Activated B cell treated with CpG ODN at 0.5 μM for 24 hours (primary cell): Measurements from ENCODE around the gene FLT1. TPM values are rescaled to one million over a fixed set of nuclear protein-coding genes. Genes with fewer than 3 reads are reported as not detected.

Experiments
- ATAC-seq: fragments of 200-7000 bp; cut with Tn5 transposase; one replicate; pipeline ENCODE4 v1.10.0; 2021; ENCODE audit warnings: low read depth, mild to moderate bottlenecking, moderate library complexity
- CTCF ChIA-PET: fragments of 350-600 bp; sonication (Branson Sonifier 250); formaldehyde crosslinking; loops from one replicate; lab custom pipeline; 2021; ENCODE audit warnings: antibody characterized with exemption; lab: Charles Lee
- POLR2A ChIA-PET: fragments of 350-600 bp; sonication (Branson Sonifier 250); formaldehyde crosslinking; loops from one replicate; lab custom pipeline; 2021; ENCODE audit warnings: antibody characterized with exemption; lab: Charles Lee
- DNase-seq: peaks from one replicate; pipeline ENCODE4 v3.0.0; 2022
- H3K27ac Mint-ChIP-seq: one replicate; pipeline ENCODE4 v1.8.0; 2020; ENCODE audit warnings: mixed read lengths
- H3K27me3 Mint-ChIP-seq: one replicate; pipeline ENCODE4 v1.8.0; 2021; ENCODE audit warnings: mixed read lengths
- H3K36me3 Mint-ChIP-seq: one replicate; pipeline ENCODE4 v1.8.0; 2021; ENCODE audit warnings: low read depth, mixed read lengths
- H3K4me1 Mint-ChIP-seq: one replicate; pipeline ENCODE4 v1.8.0; 2021; ENCODE audit warnings: mixed read lengths
- H3K4me3 Mint-ChIP-seq: one replicate; pipeline ENCODE4 v1.8.0; 2020; ENCODE audit warnings: mild to moderate bottlenecking, mixed read lengths
- H3K9me3 Mint-ChIP-seq: one replicate; pipeline ENCODE4 v1.8.0; 2020; ENCODE audit warnings: mixed read lengths
- intact Hi-C: fragments of 100-400 bp; cut with micrococcal nuclease; formaldehyde crosslinking; loops from one replicate; pipeline ENCODE4 v1.15.1; 2024
- total RNA-seq: library from RNA; stranded (reverse); gene quantifications from 2 replicates; pipeline ENCODE4 v1.2.3, GENCODE V29; 2022
- TF ChIP-seq, protein P1 (sequence below): fragments of 200-600 bp; IDR thresholded peaks from one replicate; pipeline ENCODE4 v1.8.0; 2022; ENCODE audit warnings: antibody characterized with exemption, mild to moderate bottlenecking

Gene FLT1
- total RNA-seq, 1 donor from 2014 or later, result 1.3 TPM

DNA sequence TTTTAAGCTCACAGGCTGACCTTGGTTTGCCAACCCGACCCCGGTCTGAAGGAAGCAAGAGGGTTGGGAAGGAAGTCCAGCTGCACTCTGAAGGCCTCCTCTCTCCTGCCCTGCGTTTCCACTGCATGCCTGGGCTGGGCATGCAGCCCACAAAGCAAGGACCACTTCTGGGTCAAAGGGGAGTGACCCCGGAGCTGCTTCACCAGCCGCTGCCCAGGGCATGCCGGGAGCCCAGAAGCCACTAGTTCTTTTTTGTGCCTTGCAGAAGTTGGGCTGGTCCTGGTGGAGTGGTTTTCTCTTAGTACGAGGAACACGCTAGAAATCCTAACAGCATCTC is 166.7 kb downstream of the FLT1 start:
- Mint-ChIP-seq H3K4me1 (peaks cover 5% of the 10 kb centered on the region), H3K9me3 (no peaks in the 10 kb centered on the region), H3K36me3 (no peaks in the 10 kb centered on the region), H3K27me3 (no peaks in the 10 kb centered on the region), H3K27ac (no peak overlapping the region), H3K4me3 (no peak overlapping the region)
- ATAC-seq, result no peak
- TF ChIP-seq, protein P1, sequence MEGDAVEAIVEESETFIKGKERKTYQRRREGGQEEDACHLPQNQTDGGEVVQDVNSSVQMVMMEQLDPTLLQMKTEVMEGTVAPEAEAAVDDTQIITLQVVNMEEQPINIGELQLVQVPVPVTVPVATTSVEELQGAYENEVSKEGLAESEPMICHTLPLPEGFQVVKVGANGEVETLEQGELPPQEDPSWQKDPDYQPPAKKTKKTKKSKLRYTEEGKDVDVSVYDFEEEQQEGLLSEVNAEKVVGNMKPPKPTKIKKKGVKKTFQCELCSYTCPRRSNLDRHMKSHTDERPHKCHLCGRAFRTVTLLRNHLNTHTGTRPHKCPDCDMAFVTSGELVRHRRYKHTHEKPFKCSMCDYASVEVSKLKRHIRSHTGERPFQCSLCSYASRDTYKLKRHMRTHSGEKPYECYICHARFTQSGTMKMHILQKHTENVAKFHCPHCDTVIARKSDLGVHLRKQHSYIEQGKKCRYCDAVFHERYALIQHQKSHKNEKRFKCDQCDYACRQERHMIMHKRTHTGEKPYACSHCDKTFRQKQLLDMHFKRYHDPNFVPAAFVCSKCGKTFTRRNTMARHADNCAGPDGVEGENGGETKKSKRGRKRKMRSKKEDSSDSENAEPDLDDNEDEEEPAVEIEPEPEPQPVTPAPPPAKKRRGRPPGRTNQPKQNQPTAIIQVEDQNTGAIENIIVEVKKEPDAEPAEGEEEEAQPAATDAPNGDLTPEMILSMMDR, result no peak
- ChIA-PET CTCF (interaction anchor here (0.7 to 2.7 kb wide), 2 partner anchors 301 to 469 kb away, joined by 3 to 11 read pairs; no protein-coding TSS in a partner anchor), POLR2A (interaction anchor here (0.6 kb wide), 1 partner anchor 161 kb away, joined by 7 read pairs; no protein-coding TSS in a partner anchor)
- DNase-seq, result no peak
- intact Hi-C loops, result no loop called here

DNA sequence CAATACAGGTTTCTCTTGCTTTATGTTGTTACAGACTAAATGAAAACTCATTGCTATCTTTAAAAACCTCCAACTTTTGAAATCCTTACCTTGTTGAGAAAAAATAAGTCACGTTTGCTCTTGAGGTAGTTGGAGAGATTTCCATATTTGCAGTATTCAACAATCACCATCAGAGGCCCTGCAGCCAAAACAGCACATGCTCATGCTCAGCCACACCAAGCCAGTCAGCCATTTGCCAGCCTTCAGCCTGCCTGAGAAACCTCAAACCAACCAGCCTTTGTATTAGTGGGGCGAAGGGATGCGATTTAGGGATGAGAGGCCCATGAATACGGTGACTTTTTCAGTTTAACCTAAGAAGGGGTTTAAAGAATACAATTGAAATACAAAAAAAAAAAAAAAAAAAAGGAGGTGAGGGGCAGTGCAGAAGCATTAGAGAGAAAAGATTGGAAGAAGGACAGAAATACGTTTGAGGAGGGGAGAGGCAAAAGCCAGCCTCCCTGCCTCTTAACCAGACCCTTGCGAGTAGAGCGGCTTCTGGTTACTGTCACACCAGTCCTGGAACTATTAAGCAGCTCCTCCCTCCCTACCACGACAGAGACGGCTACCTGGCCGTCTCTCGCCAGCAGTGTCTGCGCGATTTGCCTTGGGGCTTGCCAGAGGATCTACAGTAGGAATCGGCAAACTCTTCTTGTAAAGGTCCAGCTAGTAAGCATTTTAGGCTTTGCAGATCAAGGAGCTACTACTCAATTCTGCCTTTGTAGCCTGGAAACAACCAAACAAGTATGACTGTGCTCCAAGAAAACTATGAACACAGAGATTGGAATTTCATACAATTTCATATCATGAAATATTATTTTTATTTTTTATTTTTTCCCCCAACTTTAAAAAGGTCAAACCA is 167.3 kb downstream of the FLT1 start:
- intact Hi-C loops, result no loop called here
- no peak overlapping the region for H3K27ac Mint-ChIP-seq
- CTCF ChIA-PET, result interaction anchor here (0.7 to 2.7 kb wide), 2 partner anchors 302 to 470 kb away, joined by 3 to 11 read pairs; no protein-coding TSS in a partner anchor

DNA sequence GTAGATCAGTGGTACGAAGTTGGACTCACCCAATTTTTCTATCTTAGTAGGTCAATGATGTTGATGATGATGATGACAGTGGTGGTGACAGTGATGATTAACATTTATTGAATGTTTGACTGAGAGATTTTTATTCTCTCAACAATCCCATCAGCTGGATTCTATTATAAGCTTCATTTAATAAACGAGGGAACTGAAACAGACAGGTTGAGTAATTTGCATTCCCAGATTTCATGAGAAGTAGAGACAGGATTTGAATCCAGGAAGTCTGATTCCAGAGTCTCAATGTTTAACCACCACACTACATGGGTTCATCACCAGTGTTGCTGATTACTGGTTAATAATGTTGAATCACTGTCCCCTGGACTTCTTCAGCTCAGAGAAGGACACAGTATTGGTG is 168.9 kb downstream of the FLT1 start:
- Mint-ChIP-seq H3K27ac (no peak overlapping the region), H3K4me1 (peaks cover 5% of the 10 kb centered on the region), H3K4me3 (no peak overlapping the region), H3K9me3 (no peaks in the 10 kb centered on the region), H3K27me3 (no peaks in the 10 kb centered on the region), H3K36me3 (no peaks in the 10 kb centered on the region)
- no peak for ATAC-seq
- no peak for DNase-seq
- intact Hi-C loops, result no loop called here
- ChIA-PET CTCF (interaction anchor here (4.6 to 5.9 kb wide), 2 partner anchors 312 to 471 kb away, joined by 50 to 79 read pairs; no protein-coding TSS in a partner anchor), POLR2A (interaction anchor here (0.7 kb wide), 1 partner anchor 66 kb away, joined by 5 read pairs; no protein-coding TSS in a partner anchor)
- TF ChIP-seq, protein P1, result no peak

More for the DNA sequence above, 167.3 kb downstream of the FLT1 start:
- ATAC-seq (no peak), DNase-seq (no peak)
- H3K36me3 Mint-ChIP-seq, result no peaks in the 10 kb centered on the region
- no peaks in the 10 kb centered on the region for H3K27me3 Mint-ChIP-seq
- POLR2A ChIA-PET, result interaction anchor here (0.6 kb wide), 1 partner anchor 160 kb away, joined by 7 read pairs; no protein-coding TSS in a partner anchor
- H3K4me1 Mint-ChIP-seq, result peaks cover 5% of the 10 kb centered on the region
- TF ChIP-seq, protein P1, result no peak
- no peak overlapping the region for H3K4me3 Mint-ChIP-seq
- H3K9me3 Mint-ChIP-seq, result no peaks in the 10 kb centered on the region

DNA sequence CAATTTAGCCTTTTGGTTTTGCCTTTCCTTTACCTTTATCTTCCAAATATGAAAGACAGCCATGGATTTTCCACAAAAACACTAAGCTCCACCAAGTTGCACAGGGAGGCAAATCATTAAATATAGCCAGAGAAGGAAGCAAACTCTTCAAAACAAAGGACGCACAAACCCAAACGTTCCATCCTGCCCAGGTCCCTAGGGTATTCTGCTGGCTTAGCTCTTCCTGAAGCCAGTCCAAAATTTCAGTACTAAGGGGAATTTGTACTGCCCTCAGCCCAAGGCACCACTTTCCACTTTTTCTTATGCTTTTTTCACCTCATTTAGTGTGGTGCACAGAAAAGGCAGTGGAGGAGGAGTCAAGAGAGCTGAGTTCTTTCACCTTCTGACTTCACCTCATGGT is 169.9 kb downstream of the FLT1 start:
- intact Hi-C loops, result loop anchor here (2.0 kb wide), 3 partner anchors 354 to 1038 kb away; partner anchors contain the start of gene SLC46A3

More for the DNA sequence above, 169.9 kb downstream of the FLT1 start:
- peaks cover 5% of the 10 kb centered on the region for H3K4me1 Mint-ChIP-seq
- H3K36me3 Mint-ChIP-seq, result no peaks in the 10 kb centered on the region
- TF ChIP-seq, protein P1, result no peak
- no peak overlapping the region for H3K4me3 Mint-ChIP-seq
- H3K27ac Mint-ChIP-seq, result no peak overlapping the region
- DNase-seq (no peak), ATAC-seq (no peak)
- H3K27me3 Mint-ChIP-seq, result no peaks in the 10 kb centered on the region
- POLR2A ChIA-PET, result no interaction called here
- no peaks in the 10 kb centered on the region for H3K9me3 Mint-ChIP-seq
- CTCF ChIA-PET, result interaction anchor here (1.2 to 5.9 kb wide), 3 partner anchors 11 to 472 kb away, joined by 3 to 79 read pairs (median 50); no protein-coding TSS in a partner anchor
